Measurements from ENCODE around the gene LLCFC1.

The LLCFC1 gene

DNA sequence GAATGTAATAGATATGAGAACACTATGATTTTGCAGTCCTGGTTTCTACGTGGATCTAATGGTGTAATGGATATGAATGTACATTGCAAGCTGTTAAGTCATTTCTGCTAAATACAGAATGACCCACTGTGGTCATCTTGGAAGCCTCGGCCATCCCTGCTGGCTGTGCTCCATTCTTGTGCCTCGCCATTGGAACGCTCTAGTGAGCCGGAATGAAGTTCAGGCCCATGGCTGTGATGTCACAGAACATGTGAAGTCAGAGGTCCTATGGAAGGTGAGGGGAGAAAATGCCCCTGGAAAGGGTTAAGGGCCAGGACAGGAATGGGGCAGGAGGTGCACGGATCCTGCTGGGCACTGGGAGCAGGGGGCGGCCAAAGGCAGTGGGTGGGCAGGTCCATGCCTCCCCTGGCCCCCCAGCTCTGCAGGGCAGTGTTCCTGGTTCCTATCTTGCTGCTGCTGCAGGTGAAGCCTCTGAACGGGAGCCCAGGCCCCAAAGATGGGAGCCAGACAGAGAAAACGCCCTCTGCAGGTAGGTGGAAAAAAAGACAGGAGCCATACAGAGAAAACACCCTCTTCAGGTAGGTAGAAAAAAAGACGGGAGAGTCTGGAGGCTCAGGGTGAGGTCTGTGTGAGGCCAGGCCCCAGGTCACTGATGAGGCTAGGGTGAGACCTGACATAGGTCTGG lies at the start of gene LLCFC1:
Gene LLCFC1, plus strand, starts transcription at position 259 of the 685 bp plus-strand sequence. Its CDS starts 138 bp downstream, at position 397.
- DNase-seq = no peak

DNA sequence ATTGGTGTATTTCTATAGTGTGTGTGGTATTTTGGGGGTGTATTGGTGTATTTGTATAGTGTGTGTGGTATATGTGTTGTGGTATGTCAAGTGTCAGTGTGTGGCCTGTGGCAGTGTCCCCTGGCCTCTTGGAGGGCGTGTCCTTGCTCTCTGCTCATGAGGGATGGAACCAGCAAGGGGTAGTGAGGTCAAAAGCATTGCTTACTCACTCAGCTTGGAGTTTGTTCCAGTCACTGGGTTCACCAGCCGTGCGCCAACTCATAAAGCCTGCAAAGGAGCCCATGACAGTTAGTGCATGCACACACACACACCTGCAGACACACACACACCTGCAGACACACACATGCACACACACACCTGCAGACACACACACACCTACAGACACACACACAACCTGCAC lies 49.5 kb upstream of the LLCFC1 start:
- DNase-seq = no peak

DNA sequence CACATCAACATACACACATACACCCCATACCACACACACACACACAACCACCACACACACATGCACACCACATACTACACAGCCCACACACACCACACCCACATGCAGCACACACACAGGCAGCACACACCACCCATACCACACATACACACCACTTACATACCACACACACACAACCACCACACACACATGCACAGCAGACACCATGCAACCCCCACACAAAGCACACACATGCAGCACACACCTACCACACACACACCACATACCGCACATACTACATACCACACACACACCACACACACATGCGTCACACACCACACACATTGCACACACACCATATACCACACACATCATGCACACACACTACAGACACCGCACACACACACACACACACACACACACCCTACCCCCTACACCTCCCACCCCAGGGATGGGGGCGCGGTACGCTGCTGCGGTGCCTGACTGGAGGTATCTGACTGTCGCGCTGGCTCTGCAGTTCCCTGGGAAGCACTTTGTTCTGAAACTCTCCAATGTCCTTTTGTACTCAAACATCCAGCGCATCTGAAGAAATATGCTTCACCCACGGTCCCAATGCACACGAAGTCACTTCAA lies 48.3 kb upstream of the LLCFC1 start:
- DNase-seq = no peak

DNA sequence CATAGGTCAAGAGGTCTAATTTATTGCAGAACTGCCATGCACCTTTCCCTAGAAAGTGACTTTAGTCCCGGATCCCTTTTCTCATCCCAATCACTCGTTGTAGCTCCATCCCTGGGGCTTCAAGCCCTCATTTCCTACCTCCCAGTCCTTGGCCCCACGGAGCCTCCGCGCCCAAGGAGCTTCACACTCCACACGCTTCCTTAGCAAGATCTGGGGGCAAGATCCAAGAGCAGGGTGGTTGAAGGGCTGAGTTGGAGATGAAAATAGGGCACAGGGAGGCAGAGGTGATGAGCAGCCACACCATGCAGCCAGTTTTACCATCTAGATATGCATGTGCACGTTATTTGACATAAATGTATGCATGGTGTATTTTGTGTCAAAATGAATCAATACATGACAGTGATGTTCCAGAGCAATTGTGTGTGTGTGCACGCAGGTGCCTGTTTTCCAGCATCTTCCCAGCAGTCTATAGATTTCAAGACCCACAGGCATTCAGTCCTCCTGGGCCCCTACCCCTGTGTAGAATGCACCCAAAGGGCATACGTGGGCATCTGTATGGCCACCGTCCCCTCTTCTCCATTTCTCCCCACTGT lies 47.7 kb upstream of the LLCFC1 start:
- no peak for DNase-seq

DNA sequence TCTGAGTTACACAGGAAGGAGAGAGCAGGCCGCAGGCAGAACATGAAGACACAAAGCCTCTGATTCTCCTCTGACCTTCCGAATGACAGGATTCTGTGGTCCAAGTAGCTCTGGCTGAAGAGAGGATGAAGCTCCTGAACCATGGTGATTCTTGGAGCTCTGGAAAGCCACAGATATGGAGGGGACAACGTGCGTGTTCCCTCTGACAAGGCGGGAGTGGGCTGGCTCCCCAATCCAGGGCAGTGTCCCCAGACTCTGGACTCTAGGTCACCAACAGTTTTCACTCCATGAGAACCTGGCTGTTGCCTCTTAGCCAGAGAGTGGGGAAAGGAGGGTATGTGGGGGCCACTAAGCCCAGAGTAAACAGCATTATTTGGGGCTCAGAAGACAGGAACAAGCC lies 46.3 kb upstream of the LLCFC1 start:
- no peak for DNase-seq

DNA sequence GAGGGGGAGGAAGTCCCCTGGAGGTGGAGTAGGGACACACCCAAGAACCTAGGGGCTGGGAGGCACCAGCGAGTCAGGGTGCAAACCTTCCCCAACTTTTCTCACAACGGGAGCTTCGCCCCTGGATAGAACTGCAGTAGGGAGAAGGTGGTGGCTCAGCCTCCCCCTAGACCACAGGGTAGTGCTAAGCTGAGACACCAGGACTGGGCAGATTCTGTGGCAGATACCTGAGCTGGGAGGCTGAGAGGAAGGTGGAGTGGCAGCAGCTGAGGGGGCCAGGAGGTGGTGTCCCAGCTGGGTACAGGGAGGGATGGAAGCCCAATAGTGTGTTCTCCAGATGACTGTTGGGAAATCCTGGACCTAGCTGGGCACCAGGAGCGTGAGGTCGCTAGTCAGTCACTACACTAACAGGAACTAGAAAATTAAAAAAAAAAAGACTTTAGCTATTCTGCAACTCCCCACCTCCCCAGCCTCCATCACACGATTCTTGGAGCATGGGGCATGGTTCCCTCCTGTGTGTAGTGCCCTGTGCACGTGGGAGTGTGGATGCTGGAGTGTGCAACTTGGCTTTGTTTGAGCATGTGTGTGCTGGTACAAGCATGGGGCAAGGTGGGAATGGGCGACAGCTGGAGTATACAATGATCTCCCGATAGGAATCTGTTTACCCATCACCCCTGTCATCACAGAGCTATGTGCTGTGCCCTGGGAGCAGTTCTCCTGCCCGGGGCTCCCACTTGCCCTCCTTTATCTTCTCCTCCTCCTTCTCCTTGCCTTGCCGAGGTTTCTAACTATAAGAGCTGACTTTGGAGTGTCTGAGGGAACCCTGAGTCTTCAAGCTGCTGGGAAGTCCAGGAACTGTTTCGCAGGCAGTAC lies 44.9 kb upstream of the LLCFC1 start:
- no peak for DNase-seq

DNA sequence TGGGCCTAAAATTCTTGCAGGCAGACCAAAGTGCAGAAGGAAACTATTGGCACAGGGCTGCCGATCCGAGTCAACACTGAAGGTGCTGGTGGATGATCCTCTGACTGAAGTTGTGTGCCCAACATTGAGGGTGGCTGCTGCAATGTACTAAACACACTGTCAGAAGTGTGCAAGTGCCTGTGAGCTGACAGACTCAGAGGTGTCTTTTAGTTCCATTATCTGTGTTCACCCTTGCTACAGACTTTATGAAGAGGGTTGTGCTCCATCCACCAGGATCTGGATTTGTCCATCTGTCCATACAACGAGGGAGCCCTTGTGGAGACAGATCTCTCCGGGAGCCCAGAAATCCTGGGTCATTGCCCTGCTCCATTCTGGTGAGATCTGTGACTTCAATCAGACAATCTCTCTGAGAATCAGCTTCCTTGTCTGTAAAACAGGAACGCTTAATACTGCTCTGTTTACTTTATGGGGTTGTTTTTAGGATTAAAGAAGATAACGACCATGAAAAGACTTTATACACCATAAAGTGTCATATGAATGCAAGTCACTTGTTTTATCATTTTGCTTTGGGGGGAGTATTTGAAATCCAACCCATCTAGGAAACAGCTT lies 44.2 kb upstream of the LLCFC1 start:
- no peak for DNase-seq

DNA sequence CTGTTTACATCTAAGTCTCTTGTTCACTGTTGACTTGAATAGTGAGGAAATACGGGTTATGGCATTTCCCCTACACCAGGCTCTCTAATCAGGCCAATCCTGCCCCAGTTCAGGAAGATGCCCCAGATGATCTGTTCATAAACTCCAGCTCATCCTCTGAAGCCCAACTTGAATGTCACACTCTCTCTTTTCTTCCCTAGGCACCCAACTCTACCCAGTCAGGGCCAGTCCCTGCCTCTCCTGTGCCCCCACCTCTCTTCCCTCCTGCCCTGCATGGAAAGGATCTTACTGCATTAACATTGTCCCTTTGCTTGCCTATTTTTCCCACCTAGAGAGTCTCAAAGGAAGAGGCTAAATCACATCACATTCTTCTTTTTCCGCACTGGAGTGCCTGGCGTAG lies 43.1 kb upstream of the LLCFC1 start:
- no peak for DNase-seq

DNA sequence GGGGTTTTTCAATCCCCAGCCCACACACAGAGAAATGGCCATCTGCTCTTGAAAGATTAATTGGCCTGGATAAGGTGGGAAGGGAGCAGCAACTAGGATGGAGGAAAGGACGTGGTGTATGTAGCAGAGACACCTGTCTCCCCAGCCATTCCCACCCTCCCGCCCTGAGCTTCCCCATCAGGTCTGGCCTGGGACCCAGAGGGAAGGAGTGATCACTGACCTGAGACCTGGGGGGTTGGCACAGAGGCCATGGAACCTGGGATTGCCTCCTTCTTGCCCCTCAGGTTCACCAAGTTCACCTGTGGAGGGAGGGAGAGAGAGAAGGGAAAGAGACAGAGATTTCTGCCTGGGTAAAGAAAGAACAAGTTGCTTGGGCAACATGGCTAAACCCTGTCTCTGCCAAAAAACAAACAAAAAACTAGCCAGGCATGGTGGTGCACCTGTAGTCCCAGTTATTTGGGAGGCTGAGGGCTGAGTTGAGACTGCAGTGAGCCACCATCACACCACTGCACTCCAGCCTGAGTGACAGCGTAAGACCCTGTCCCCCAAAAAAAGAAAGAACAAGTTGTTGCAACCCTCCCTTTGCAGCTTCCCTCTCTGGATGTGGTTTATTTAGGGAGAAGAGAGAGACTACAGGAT lies 42.4 kb upstream of the LLCFC1 start:
- DNase-seq = no peak

DNA sequence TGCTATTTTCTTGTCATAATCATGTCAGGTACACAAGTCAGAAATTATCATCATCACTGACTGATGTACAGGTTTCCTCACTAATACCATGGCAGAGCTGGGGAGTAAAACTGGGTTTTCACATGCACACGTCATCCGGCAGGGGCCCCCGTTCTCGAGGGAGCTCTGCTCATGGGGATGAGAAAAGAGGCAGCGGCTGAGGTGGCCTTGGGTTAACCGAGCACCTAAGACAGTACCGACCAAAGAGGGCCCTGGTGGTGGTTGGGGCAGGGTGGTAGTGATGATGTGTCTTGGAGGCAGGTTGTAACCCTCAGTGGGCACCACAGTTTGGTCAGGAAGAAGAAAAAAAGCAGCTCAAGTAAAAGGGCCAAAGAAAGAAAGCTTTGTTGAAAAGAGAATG lies 41.6 kb upstream of the LLCFC1 start:
- DNase-seq = no peak

DNA sequence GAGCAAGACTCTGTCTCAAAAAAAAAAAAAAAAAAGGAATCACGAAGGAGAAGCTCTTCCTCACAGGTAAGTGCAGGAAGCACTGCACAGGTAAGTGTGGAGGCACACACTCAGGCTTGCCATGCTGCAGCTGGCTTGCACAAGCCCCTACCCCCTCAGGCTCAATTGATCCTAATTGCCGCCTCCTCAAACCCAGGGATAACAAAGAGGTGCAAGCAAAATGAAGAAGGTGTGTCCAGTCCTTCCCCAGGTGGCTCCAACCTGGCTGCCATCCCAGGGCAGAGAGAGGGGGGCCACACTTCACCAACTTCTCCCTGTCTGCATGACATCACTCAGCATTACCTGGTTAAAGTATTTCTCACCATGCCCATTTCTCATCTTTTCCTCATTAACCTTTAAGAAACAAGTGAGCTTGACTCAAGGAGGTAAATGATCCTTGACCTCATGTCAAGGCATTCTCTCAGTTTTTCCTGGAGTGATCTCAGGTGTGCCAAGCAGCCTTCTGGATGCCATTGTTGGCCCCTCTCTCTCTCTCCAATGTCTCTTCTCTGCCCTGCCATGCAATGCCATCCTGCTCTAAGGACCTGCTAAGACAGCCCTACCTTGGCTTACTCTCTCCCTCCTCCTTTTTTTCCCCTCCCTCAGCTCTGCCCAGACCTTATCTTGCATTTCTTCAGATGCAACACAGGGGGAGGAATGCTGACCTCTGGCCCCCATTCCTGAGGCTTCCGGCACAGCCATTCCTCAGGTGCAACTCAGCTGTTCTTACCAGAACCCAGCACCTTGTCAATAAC lies 40.7 kb upstream of the LLCFC1 start:
- DNase-seq = no peak

DNA sequence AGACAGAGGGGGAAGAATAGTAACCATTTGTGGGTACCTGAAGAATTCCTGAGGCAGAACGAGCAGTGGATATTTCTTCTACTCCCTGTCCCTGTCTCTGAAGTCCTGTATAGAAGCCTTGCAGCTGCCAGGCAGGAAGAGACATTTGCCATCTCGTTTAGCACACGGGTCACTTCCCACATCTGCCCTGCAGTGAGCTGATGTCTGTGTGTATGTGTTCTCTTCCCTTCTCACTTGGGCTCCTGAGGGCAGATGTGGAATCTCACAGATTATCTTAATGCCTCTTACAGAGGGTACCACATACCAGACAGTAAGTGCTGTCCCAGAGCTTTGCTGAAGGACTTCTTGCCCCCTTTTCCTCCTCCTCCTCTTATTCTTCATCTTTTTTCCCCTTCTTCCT lies 39.6 kb upstream of the LLCFC1 start:
- DNase-seq = no peak

DNA sequence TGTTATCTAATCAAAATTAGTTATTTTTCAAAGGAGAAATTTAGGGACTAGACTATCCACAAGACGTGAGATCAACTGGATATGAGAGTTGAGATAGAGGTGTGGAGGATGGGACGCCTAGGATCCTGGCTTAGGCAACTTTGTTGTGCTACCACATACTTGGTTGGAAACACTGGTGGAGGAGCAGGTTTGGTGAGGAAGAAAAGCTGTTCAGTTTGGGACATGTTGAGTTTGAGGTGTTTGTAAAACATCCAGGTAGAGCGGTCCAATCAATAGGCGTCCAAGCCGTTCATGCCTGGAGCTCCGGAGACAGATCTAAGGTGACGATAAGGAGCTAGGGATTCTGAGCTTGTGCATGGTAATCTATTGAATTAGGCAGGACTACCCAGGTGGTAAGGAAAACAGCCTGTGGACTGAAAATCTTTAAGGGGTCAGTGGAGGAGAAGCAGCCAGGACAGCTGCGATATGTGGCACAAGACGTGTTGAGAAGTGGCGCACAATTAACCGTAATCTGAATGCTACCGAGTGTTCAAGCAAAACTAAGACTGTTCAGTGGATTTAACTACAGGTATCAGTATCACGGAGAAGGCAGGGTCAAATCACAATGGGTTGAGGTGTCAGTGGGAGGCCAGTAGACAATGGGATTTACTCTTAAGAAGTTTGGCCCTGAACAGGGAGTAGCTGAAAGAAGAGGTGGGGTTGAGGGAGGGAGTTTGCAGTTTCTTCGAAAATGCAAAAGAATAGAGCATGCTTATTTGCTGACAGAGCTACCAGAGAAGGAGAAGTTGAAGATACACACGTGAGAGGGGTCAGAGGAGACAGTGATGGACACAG lies 37.6 kb upstream of the LLCFC1 start:
- DNase-seq = no peak

DNA sequence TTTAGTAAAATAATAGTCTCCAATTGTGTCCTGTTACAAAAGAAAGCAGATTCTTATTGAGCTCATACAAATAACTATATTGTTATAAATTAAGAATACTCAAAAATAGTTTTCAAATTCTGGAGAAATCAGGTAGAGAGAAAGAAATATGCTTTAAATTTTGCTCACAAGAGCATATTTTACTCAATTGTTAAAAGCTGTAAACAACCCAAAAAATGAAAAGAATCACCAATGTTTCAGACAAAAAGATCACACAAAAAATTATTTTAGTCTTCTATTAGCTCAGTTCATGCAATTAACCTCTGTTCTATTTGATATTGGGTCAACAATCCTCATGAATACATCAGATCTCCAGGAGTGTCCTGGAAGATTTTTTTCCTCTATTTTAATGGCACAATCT lies 35.2 kb upstream of the LLCFC1 start:
- no peak for DNase-seq

DNA sequence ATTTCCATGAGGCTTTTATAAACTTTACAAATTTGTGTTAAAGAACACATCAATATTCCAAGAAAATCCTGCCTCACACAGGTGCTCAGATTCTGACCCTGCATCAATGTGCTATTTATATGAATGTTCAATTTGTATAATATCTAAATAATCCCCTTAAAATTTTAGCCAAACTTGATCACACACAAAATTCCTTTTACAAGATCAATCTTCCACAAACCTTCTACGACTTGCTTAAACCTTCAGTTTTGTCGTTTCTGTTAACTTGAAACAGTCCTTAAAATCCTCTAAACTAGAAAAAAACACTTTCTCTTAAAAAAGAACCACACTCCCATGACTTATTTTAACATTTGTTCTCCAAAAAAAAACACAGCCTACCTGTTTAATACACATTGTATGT lies 33.5 kb upstream of the LLCFC1 start:
- DNase-seq = no peak

DNA sequence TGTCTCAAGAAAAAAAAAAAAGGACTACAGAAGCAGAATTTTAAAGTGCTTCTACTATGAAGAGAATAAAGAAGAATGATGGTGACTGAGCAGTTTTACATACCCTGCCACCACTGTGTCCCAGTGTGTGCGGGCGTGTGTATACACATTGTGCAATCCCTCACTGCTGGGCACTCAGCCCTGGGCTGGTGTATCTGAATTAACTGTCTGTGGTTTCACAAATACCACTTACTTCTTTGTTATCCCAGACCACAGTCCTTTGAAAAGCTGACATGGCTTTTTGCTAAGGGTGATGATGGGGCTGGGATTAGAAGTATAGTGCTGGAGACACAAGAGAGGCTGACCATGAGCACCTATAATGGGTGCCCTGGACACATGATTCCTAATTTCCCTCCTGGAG lies 32.6 kb upstream of the LLCFC1 start:
- no peak for DNase-seq

DNA sequence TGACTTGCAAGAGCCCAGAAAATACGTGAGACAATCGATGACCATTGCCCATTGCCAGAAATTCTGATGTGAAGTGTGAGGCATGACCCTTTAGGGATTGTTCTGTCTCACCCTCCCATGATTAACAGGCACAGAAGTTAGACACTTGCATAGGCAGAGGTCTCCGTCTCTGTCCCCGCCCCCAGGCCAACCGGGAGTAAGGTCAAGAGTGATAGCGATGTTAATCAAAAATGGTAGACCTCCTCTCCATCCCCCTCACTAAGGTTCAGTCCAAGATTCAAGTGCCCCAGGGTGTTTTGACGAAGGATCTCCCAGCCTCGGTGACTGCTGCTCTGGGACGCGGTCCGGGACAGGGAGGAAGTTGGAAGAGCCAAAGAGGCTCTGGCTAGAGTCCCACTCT lies 31.0 kb upstream of the LLCFC1 start:
- DNase-seq = no peak

DNA sequence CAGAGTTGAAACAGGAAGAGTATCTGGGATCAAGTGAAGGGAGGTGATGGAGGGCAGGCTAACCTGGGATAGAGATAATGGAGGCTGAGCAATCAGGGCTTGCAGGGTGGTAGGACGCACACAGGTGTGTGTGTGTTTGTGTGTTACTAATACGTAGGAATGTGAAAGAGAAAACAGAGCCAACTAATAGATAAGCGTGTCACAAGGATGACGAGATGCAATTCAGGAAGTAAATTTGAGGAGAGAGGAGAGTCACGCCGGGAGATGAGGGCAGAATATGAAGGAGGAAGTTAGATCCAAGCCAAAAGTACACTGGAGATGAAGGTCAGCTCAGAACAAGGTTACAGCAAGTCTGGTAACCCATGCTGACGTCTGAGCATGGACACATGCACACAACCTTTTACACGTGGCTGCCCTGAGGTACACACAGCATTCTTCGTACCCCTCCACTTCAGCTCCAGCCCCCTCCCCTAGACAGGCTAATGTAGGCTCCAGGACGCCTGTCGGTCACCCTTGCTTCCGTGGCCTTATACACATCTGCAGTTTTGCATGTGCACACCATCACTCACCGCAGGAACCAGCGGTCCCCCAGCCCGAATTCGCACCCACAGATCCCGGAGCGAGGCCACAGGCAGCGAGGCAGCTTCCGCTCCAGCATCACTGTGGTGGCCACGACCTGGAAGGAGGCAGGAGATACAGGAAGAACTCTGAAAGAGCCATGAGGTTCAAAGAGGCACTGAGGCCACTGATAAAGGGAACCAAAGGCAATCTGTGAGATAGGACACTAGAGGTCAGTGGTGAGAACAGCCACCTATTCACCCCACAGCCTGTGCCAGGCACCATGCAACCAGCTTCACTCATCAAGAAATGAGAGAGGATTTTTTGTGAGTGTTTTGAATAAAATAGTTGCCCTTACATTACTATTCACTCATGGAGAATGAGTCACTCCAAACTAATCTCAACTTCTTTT lies 30.1 kb upstream of the LLCFC1 start:
- no peak for DNase-seq

DNA sequence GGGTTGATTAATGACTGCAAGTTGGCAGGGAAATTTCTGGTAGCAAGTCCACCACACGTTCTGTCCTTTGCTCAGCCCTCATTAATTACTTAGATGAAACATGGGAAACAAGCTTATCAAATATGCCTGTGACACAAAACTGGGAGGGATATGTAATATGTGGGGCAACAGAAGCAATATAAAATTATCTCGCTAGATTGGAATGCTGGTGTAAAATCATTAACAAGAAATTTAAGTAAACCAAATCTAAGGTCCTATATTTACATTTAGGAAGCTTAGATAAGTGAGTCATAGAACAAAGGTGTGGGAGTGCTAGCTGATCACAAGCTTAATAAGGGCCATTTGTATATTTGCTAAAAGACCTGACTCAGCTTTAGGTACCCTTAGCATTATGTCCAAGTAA lies 29.3 kb upstream of the LLCFC1 start:
- DNase-seq = no peak

DNA sequence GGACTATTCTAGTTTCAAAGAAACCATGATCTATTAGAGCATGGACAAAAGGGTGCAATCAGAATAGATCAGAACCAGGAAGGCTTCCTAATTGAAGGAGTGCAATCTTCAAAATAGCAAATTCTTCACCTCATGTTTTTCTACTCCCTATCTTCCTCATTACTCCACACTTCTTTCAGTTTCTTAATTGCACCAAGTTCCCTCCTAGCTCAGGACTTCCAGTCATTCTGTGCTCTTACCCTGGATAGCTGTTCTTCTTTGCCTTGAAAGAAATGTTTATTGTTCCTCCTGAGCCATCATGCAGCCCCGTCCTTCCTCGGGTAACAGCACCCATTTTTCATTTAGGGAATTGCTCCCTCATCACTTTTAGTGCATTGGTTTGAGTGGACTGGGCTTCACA lies 28.8 kb upstream of the LLCFC1 start:
- DNase-seq = no peak

Measured in KG1 (cell line).